HCT116 (cell line): Measurements from ENCODE around the gene LDHD. TPM values are rescaled to one million over a fixed set of nuclear protein-coding genes. Genes with fewer than 3 reads are reported as not detected.

Experiments used
- ATAC-seq: fragments of 200-7000 bp; cut with Tn5 transposase; 2 replicates; pipeline ENCODE4 v1.9.1; 2020; ENCODE audit warnings: mild to moderate bottlenecking, moderate library complexity
- BruUV-seq: library from RNA; stranded (reverse); fragments of 400-500 nt; replicated peaks from 2 replicates; lab custom pipeline; 2021; lab: Mats Ljungman, UMichigan
- CTCF ChIA-PET: fragments of 300-600 bp; sonication (Branson Sonifier 250); formaldehyde crosslinking; loops from one replicate; lab custom pipeline; 2021; ENCODE audit warnings: antibody characterized with exemption; lab: Charles Lee
- POLR2A ChIA-PET: fragments of 300-600, 350-600 bp; sonication (Branson Sonifier 250); formaldehyde crosslinking; loops from one replicate; lab custom pipeline; 2021; ENCODE audit warnings: antibody characterized with exemption; lab: Charles Lee
- RAD21 ChIA-PET, 2 experiments: fragments of 300-600 bp; sonication (Branson Sonifier 250); formaldehyde crosslinking; loops; one replicate each; lab custom pipeline; 2023; ENCODE audit warnings: low total read pairs in 2 of 2; ENCODE audit not compliant: uncharacterized antibody in 2 of 2, unreplicated experiment in 2 of 2, low non-redundant PET in 1 of 2; lab: Charles Lee
- DNase-seq: peaks from one replicate; pipeline ENCODE4 v3.0.0-alpha.2; 2010; ENCODE audit warnings: low read depth, low spot score
- H2AFZ ChIP-seq: fragments of 200-600 bp; shearing (Covaris generic), sonication (generic); 2 replicates; pipeline ENCODE4 v1.6.1; 2017; ENCODE audit warnings: low read depth, mixed run types, mixed read lengths, antibody characterized with exemption, low read length; ENCODE audit not compliant: poor library complexity, severe bottlenecking
- H3K27ac ChIP-seq: 2 replicates; pipeline ENCODE4 v1.5.1; 2012; ENCODE audit warnings: low read depth, low read length
- H3K27me3 ChIP-seq: fragments of 200-600 bp; sonication (generic); 2 replicates; pipeline ENCODE4 v1.6.1; 2016; ENCODE audit warnings: mixed run types, low read length, mixed read lengths; ENCODE audit not compliant: insufficient read depth
- H3K36me3 ChIP-seq, 2 experiments: fragments of 200-500 bp in 1 of 2; fragments of 200-600 bp in 1 of 2; sonication (Bioruptor generic) in 1 of 2; sonication (generic) in 1 of 2; 2 replicates each; pipeline versions ENCODE4 v1.5.1 to v1.6.1; 2014 to 2016; ENCODE audit warnings: low read length in 2 of 2, inconsistent platforms in 1 of 2, mixed read lengths in 1 of 2, mixed run types in 1 of 2; ENCODE audit not compliant: insufficient read depth in 2 of 2, control insufficient read depth in 1 of 2
- H3K4me1 ChIP-seq, 2 experiments: fragments of 200-600 bp in 1 of 2; sonication (generic) in 1 of 2; 2 replicates each; pipeline versions ENCODE4 v1.5.1 to v1.6.1; 2012 to 2017; ENCODE audit warnings: low read length in 2 of 2, inconsistent platforms in 1 of 2, mild to moderate bottlenecking in 1 of 2, mixed read lengths in 1 of 2, mixed run types in 1 of 2, moderate library complexity in 1 of 2; ENCODE audit not compliant: insufficient read depth in 2 of 2, control insufficient read depth in 1 of 2
- H3K4me2 ChIP-seq: fragments of 200-600 bp; sonication (generic); 2 replicates; pipeline ENCODE4 v1.6.1; 2017; ENCODE audit warnings: mixed run types, low read length, mixed read lengths
- H3K4me3 ChIP-seq, 2 experiments: fragments of 200-600 bp in 1 of 2; sonication (generic) in 1 of 2; replicated peaks in 1 of 2; 2 replicates each; pipeline ENCODE4 v1.5.1; 2011 to 2016; ENCODE audit warnings: low read length in 2 of 2, control low read depth in 1 of 2, low read depth in 1 of 2, mild to moderate bottlenecking in 1 of 2, mixed read lengths in 1 of 2, mixed run types in 1 of 2
- H3K79me2 ChIP-seq: fragments of 200-600 bp; sonication (generic); 2 replicates; pipeline ENCODE4 v1.6.1; 2017; ENCODE audit warnings: mild to moderate bottlenecking, mixed run types, low read length, moderate library complexity, mixed read lengths; ENCODE audit not compliant: insufficient read depth
- H3K9ac ChIP-seq: fragments of 200-600 bp; sonication (generic); 2 replicates; pipeline ENCODE4 v1.6.1; 2016; ENCODE audit warnings: low read length, mixed read lengths
- H3K9me2 ChIP-seq: fragments of 200-600 bp; sonication (generic), shearing (Covaris generic); 2 replicates; pipeline ENCODE4 v1.6.1; 2017; ENCODE audit warnings: mixed run types, mild to moderate bottlenecking, moderate library complexity; ENCODE audit not compliant: insufficient read depth
- H3K9me3 ChIP-seq, 2 experiments: fragments of 200-500 bp in 1 of 2; fragments of 200-600 bp in 1 of 2; sonication (Bioruptor generic) in 1 of 2; sonication (generic) in 1 of 2; 2 replicates each; pipeline ENCODE4 v1.6.1; 2014 to 2017; ENCODE audit warnings: low read length in 2 of 2, mixed read lengths in 2 of 2, inconsistent platforms in 1 of 2, low read depth in 1 of 2, mild to moderate bottlenecking in 1 of 2, mixed run types in 1 of 2, moderate library complexity in 1 of 2; ENCODE audit not compliant: control insufficient read depth in 1 of 2, insufficient read depth in 1 of 2
- H4K20me1 ChIP-seq: fragments of 200-600 bp; sonication (generic), shearing (Covaris generic); 2 replicates; pipeline ENCODE4 v1.6.1; 2017; ENCODE audit warnings: mixed run types, mild to moderate bottlenecking, moderate library complexity; ENCODE audit not compliant: insufficient read depth
- ATF3 ChIP-seq: IDR thresholded peaks from 2 replicates; pipeline ENCODE4 v1.6.1; 2012
- CBX3 ChIP-seq: IDR thresholded peaks from 2 replicates; pipeline ENCODE4 v1.6.1; 2012; ENCODE audit warnings: low read depth
- CEBPB ChIP-seq: IDR thresholded peaks from 2 replicates; pipeline ENCODE4 v1.6.1; 2012; ENCODE audit warnings: low read depth
- CTCF ChIP-seq, 3 experiments: fragments of 200-600 bp in 1 of 3; sonication (generic) in 1 of 3; IDR thresholded peaks in 2 of 3; conservative IDR thresholded peaks in 1 of 3; 2 replicates each; pipeline ENCODE4 v1.5.1; 2012 to 2017; ENCODE audit warnings: low read depth in 2 of 3, low read length in 2 of 3, antibody characterized with exemption in 1 of 3, borderline replicate concordance in 1 of 3, control low read depth in 1 of 3, mild to moderate bottlenecking in 1 of 3, mixed read lengths in 1 of 3, mixed run types in 1 of 3, moderate library complexity in 1 of 3; ENCODE audit not compliant: insufficient read depth in 1 of 3
- ELF1 ChIP-seq: IDR thresholded peaks from 2 replicates; pipeline ENCODE4 v1.6.1; 2012; ENCODE audit warnings: low read depth, borderline replicate concordance
- FOSL1 ChIP-seq: IDR thresholded peaks from 2 replicates; pipeline ENCODE4 v1.6.1; 2012; ENCODE audit warnings: low read depth
- JUND ChIP-seq: IDR thresholded peaks from 2 replicates; pipeline ENCODE4 v1.6.1; 2012
- POLR2A ChIP-seq: IDR thresholded peaks from 2 replicates; pipeline ENCODE4 v1.7.0; 2011; ENCODE audit warnings: borderline replicate concordance; ENCODE audit not compliant: insufficient read depth, insufficient read length; ENCODE audit errors: extremely low read depth
- POLR2AphosphoS5 ChIP-seq: IDR thresholded peaks from 2 replicates; pipeline ENCODE4 v1.6.1; 2011; ENCODE audit warnings: mild to moderate bottlenecking, low read depth, low read length, moderate library complexity
- RAD21 ChIP-seq: IDR thresholded peaks from 2 replicates; pipeline ENCODE4 v1.6.1; 2012; ENCODE audit warnings: low read depth, mild to moderate bottlenecking
- REST ChIP-seq: IDR thresholded peaks from 2 replicates; pipeline ENCODE4 v1.6.1; 2012; ENCODE audit warnings: low read depth
- SRF ChIP-seq: IDR thresholded peaks from 2 replicates; pipeline ENCODE4 v1.6.1; 2012; ENCODE audit warnings: low read depth
- TCF7L2 ChIP-seq: IDR thresholded peaks from 2 replicates; pipeline ENCODE4 v1.7.0; 2011; ENCODE audit warnings: borderline replicate concordance, inconsistent platforms; ENCODE audit not compliant: insufficient read depth, insufficient read length; ENCODE audit errors: extremely low read depth
- YY1 ChIP-seq: IDR thresholded peaks from 2 replicates; pipeline ENCODE4 v1.6.1; 2011; ENCODE audit warnings: low read length, low read depth, moderate library complexity, mild to moderate bottlenecking; ENCODE audit not compliant: insufficient replicate concordance; ENCODE audit errors: extremely low read depth
- ZNF274 ChIP-seq: fragments of 200-500 bp; sonication (Bioruptor generic); IDR thresholded peaks from 2 replicates; pipeline ENCODE4 v1.6.1; 2014; ENCODE audit warnings: mild to moderate bottlenecking, low read depth, low read length, inconsistent platforms
- intact Hi-C: fragments of 100-400 bp; cut with micrococcal nuclease; formaldehyde crosslinking; loops from 2 replicates; pipeline ENCODE4 v1.10.0; 2022
- total RNA-seq: library from RNA; stranded (reverse); gene quantifications from one replicate; pipeline ENCODE4 v1.2.1, GENCODE V29; 2021; ENCODE audit not compliant: unreplicated experiment
- TF ChIP-seq, protein P1 (sequence below): IDR thresholded peaks from 2 replicates; pipeline ENCODE4 v1.6.1; 2011; ENCODE audit warnings: mild to moderate bottlenecking, low read length, moderate library complexity; ENCODE audit not compliant: insufficient replicate concordance; ENCODE audit errors: extremely low read depth

Gene LDHD
- total RNA-seq, 1 experiment from 2014 or later = 3.4 TPM

- Histone ChIP-seq H4K20me1 (no peaks in the 10 kb centered on the region; the same call in 1 of the 2 replicates), H3K4me2 (no peak overlapping the region), H2AFZ (no peak overlapping the region), H3K27me3 (no peaks in the 10 kb centered on the region), H3K27ac (no peak overlapping the region), H3K4me1 (no peaks in the 10 kb centered on the region; a peak in 1 of 4 replicates), H3K9me3 (no peaks in the 10 kb centered on the region), H3K79me2 (peaks cover 70% of the 10 kb centered on the region), H3K36me3 (no peaks in the 10 kb centered on the region), H3K9ac (no peak overlapping the region), H3K4me3 (no peak overlapping the region), H3K9me2 (no peaks in the 10 kb centered on the region)
- POLR2A ChIA-PET = no interaction called here
- no peak for ATAC-seq
- BruUV-seq = no TSS peak
- CTCF ChIA-PET = no interaction called here
- TF ChIP-seq CEBPB = no peak
- no peak for TF ChIP-seq JUND
- no peak for TF ChIP-seq POLR2A
- TF ChIP-seq, protein P1, sequence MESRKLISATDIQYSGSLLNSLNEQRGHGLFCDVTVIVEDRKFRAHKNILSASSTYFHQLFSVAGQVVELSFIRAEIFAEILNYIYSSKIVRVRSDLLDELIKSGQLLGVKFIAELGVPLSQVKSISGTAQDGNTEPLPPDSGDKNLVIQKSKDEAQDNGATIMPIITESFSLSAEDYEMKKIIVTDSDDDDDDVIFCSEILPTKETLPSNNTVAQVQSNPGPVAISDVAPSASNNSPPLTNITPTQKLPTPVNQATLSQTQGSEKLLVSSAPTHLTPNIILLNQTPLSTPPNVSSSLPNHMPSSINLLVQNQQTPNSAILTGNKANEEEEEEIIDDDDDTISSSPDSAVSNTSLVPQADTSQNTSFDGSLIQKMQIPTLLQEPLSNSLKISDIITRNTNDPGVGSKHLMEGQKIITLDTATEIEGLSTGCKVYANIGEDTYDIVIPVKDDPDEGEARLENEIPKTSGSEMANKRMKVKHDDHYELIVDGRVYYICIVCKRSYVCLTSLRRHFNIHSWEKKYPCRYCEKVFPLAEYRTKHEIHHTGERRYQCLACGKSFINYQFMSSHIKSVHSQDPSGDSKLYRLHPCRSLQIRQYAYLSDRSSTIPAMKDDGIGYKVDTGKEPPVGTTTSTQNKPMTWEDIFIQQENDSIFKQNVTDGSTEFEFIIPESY = no peak
- no peak for TF ChIP-seq ELF1
- TF ChIP-seq REST = no peak
- no peak for TF ChIP-seq ZNF274
- TF ChIP-seq ATF3 = no peak
- no peak for TF ChIP-seq CTCF (IDR thresholded peaks at IDR 0.05 in 2 of 3, conservative IDR thresholded peaks at IDR 0.05 in 1 of 3; ENCODE audit: borderline replicate concordance in 1 of 3, insufficient read depth in 1 of 3, low read depth in 2 of 3, low read length in 2 of 3)
- no peak for TF ChIP-seq SRF
- TF ChIP-seq YY1 = no peak
- TF ChIP-seq POLR2AphosphoS5 = no peak
- no peak; the same call in 1 of the 2 replicates for TF ChIP-seq RAD21
- TF ChIP-seq CBX3 = no peak
- no peak for TF ChIP-seq FOSL1
- TF ChIP-seq TCF7L2 = no peak
- DNase-seq = no peak
- RAD21 ChIA-PET = no interaction called here
- intact Hi-C loops = no loop called here
Measured at GRCh38 chr16:75063549-75064088, 53.0 kb downstream of the LDHD start.
